ENCODE data around the gene BBS1.

DNA sequence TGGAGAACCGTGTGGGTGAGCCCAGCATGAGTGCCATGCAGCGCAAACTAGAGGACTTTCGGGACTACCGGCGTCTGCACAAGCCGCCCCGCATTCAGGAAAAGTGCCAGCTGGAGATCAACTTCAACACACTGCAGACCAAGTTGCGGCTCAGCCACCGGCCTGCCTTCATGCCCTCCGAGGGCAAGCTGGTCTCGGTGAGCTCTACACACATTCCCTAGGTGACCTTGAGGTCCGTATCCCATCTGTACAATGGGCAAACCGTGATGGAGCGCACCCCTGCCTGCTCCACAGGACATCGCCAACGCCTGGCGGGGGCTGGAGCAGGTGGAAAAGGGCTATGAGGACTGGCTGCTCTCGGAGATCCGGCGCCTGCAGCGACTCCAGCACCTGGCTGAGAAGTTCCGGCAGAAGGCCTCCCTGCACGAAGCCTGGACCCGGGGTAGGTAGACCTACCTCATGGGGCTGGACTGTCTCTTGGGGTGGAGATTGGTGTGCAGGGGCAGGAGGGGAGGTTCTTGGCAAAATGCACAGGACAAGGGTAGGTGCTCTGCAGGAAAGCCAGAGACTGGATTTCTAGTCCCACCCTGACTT, 47.4 kb downstream of the BBS1 start:
- TF ChIP-seq, protein P1, sequence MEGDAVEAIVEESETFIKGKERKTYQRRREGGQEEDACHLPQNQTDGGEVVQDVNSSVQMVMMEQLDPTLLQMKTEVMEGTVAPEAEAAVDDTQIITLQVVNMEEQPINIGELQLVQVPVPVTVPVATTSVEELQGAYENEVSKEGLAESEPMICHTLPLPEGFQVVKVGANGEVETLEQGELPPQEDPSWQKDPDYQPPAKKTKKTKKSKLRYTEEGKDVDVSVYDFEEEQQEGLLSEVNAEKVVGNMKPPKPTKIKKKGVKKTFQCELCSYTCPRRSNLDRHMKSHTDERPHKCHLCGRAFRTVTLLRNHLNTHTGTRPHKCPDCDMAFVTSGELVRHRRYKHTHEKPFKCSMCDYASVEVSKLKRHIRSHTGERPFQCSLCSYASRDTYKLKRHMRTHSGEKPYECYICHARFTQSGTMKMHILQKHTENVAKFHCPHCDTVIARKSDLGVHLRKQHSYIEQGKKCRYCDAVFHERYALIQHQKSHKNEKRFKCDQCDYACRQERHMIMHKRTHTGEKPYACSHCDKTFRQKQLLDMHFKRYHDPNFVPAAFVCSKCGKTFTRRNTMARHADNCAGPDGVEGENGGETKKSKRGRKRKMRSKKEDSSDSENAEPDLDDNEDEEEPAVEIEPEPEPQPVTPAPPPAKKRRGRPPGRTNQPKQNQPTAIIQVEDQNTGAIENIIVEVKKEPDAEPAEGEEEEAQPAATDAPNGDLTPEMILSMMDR (conservative IDR thresholded peaks at IDR 0.05; ENCODE audit: low read depth, low read length), result no peak
- no peak for TF ChIP-seq EZH2phosphoT487 (IDR thresholded peaks at IDR 0.05; ENCODE audit: borderline replicate concordance, low read length)

All from PC-3 (cell line).